ENCODE data around the gene MAST3.

The MAST3 gene

DNA sequence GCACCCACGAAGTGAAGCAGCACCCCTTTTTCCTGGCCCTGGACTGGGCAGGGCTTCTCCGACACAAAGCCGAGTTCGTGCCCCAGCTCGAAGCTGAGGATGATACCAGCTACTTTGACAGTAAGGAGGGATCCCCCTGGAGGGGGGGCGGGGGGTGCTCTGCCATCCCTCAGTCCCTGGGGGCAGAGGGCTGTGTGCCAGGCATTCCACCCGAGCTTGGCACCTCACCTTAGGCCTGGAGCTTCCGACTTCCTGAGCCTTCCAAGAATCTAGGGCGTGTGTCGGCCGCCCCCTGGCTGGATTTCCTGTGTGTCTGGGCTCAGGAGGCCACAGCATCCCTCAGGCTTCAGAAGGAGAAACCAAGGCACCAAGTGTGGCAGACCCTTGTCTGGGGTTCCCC, 39.7 kb downstream of the MAST3 start:
- no peak for DNase-seq (ENCODE audit: low read depth, low spot score)

DNA sequence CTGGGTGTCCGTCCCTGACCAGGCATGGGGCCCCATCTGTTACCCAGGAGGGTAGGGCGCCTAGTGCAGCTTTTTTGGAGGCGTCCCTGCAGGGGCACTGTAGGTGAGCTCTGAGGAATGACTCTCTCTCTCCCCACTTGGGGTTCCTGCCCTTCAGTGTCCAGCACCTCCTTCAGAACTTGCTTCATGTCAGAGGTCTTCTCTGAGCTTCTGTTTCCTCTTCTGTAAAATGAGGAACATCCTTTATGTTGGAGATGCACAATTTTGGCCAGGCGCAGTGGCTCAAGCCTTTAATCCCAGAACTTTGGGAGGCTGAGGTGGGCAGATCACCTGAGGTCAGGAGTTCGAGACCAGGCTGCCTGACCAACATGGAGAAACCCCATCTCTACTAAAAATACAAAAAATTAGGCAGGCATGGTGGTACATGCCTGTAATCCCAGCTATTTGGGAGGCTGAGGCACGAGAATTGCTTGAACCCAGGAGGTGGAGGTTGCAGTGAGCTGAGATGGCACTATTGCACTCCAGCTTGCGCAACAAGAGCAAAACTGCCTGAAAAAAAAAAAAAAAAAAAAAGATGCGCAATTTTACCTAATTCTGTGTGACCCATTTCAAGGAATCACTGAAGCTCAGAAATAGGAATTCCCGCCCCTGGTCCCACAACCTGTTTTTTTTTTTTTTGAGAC, 40.2 kb downstream of the MAST3 start:
- no peak for DNase-seq (ENCODE audit: low read depth, low spot score)

DNA sequence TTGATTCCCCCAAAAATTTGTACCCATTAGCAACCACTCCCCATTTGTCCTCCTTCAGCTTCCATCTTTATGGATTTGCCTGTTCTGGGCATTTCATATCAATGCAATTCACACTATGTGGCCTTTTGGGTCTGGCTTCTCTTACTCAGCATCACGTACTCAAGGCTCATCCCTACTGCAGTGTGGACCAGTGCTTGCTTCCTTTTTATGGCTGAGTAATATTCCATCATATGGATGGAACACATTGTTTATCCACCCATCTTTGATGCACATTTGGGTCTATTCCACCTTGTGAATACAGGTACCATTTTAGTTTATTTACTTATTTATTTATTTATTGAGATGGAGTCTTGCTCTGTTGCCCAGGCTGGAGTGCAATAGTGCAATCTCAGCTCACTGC, 42.9 kb downstream of the MAST3 start:
- no peak for DNase-seq (ENCODE audit: low read depth, low spot score)

DNA sequence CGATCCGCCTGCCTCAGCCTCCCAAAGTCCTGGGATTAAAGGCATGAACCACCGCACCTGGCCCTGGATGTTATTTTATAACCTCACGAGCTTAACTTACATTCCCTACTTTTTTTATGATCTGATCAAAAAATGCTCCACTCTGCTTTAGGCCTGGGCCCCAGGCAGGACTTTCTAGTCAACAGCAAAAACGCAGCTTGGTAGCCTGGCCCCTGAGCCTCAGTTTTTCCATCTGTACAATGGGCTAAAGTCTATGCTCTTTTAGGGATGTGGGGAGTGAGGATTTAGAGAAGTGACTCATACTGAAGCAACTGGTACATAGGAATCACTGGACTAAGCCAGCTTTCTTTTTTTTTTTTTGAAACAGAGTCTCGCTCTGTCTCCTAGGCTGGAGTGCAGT, 43.5 kb downstream of the MAST3 start:
- DNase-seq (ENCODE audit: low read depth, low spot score): no peak

DNA sequence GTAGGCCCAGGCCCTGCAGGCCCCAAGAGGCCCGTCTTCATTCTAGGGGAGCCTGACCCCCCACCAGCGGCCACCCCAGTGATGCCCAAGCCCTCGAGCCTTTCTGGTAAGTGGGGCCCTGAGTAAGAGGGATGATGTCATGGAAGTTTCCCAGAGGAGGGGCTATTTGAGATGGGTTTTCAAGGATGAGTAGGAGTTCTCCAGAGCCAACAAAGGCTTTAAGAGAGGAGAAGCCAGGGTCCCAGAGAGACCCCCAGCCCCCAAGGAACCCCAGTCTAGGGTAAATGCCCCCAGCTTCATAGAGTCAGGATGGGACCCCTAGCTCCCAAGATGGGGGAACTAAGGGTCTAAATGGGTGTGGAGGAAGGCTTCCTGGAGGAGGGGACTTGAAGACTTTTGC, 46.3 kb downstream of the MAST3 start:
- DNase-seq (ENCODE audit: low read depth, low spot score): no peak

DNA sequence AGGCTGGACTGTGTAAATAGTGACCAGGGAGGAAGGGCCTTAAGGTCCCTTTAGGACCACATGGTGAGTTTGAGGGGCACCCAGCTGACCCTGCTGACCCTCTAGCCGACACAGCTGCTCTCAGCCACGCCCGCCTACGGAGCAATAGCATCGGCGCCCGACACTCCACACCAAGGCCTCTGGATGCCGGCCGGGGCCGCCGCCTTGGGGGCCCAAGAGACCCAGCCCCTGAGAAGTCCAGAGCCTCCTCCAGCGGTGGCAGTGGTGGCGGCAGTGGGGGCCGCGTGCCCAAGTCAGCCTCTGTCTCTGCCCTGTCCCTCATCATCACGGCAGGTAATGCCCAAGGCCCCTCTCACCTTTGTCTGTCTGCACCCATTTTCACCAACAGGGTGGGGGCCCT, 46.8 kb downstream of the MAST3 start:
- no peak for DNase-seq (ENCODE audit: low read depth, low spot score)

DNA sequence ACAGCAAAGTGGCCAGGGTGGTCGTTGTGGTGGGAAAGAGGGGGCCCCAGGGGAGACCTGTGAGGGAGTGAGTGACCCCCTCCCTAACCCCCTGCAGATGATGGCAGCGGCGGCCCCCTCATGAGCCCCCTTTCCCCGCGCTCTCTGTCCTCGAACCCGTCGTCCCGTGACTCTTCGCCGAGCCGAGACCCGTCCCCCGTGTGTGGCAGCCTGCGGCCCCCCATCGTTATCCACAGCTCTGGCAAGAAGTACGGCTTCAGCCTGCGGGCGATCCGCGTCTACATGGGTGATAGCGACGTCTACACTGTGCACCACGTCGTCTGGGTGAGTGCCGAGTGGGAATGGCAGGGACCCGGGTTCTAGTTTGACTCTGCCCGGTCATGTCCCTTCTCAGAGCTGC, 47.3 kb downstream of the MAST3 start:
- DNase-seq (ENCODE audit: low read depth, low spot score): no peak

DNA sequence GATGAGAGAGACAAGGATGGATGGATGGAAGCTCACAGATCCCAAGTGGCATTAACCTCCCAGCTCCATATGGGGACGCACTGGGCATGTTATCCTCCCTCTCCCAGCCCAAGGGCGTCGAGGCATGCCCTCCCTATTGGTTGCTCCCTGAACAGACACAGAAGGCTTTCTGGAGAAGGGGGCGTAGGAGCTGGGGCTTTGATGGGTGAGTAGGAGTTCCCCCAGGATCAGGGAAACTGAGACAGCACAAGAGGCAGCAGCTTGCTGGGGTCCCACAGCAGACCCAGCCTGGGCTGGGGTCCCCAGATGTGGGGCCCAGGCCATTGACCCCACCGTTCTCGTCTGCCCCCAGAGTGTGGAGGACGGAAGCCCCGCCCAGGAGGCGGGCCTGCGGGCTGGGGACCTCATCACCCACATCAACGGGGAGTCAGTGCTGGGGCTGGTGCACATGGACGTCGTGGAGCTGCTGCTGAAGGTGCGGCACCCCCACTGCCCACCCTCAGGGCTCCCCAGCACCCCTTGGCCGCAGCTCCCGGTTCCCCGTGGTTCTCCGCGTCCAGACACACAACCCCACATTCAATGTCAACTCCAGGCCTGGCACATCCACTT, 47.9 kb downstream of the MAST3 start:
- no peak for DNase-seq (ENCODE audit: low read depth, low spot score)

DNA sequence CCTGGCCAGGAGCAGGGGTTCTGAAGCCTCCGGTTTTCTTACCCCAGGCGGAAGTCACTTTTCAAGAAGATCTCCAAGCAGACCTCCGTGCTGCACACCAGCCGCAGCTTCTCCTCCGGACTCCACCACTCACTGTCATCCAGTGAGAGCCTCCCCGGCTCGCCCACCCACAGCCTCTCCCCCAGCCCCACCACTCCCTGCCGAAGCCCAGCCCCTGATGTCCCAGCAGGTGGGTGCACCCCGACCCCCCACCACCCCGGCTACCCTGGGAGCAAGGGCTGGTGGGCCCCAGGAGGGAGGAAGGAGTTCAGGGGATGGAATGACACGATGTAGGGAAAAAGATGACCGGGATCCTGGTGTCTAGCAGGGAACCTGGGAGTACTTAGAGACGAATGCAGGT, 49.8 kb downstream of the MAST3 start:
- DNase-seq (ENCODE audit: low read depth, low spot score): no peak

DNA sequence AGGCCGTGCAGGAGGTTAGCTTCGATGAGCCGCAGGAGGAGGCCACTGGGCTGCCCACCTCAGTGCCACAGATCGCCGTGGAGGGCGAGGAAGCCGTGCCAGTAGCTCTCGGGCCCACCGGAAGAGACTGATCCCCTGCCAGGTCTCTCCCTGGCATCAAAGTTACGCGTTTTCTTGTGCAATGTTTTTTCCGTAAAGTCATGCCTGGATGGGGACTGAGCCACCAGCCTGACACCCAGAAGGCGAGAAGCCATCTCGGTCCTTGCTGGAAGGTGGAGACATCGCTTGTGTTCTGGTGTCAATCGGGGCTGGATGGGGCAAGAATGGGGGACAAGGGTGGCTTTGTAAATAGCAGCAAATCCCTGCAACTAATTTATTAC, 52.0 kb downstream of the MAST3 start:
- DNase-seq (ENCODE audit: low read depth, low spot score): no peak

DNA sequence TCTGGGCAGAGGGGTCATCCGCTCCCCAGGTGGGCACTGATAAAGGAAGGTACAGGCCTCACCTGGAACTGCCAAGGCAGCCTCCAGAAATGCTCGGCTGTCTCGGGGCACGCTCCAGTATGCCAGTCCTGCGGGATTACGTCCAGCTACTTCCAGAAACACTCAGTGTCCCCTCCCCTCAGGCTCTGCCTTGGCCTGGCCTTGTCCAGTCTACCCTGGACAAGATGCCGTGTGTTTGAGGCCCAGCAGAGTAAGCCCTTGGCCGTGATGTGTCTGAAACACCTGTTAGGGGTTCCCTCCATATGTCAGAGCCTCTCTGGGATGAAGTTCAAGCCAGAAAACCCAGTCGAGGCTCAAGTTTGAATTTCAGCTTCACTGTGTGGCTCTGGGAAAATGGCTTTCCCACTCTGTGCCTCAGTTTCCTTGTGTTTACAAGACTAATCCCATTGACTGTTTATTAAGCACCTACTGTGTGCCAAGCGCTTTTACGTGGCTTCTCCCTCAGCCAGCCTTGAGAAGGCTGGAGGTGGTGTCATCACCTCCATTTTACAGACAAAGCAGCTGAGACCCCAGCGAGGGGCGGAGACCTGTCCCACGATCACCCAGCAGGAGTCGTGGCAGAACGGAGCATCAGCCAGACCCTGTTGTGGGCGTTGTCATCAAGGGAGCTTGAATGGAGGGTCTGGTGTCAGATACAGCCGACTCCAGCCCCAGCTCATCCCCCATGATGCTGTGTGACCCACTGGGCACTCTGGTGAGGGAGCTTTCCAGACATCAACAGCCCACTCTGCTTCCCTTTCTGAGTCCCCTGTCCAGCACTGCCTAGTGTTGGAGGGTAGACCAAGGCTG, 53.4 kb downstream of the MAST3 start:
- no peak for DNase-seq (ENCODE audit: low read depth, low spot score)

DNA sequence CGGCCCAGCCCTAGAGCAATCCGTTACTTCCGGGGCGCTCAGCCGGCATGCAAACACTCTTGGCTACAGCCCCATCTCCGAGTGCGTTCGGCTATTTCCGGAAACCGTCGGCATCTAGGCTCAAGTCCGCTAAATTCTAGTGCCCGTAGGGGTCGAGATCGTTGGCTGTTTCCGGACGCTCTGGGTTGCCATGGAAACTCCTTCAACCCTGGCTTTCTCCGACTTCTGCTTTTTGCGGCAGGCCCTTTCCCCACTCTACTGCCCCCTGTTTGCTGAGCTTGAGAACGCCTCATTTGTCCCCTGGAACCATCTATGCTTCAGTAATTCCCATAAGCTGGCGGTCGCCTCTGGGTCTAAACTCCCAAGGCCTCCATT, 54.9 kb downstream of the MAST3 start:
- DNase-seq (ENCODE audit: low read depth, low spot score): peak; percentile 98

DNA sequence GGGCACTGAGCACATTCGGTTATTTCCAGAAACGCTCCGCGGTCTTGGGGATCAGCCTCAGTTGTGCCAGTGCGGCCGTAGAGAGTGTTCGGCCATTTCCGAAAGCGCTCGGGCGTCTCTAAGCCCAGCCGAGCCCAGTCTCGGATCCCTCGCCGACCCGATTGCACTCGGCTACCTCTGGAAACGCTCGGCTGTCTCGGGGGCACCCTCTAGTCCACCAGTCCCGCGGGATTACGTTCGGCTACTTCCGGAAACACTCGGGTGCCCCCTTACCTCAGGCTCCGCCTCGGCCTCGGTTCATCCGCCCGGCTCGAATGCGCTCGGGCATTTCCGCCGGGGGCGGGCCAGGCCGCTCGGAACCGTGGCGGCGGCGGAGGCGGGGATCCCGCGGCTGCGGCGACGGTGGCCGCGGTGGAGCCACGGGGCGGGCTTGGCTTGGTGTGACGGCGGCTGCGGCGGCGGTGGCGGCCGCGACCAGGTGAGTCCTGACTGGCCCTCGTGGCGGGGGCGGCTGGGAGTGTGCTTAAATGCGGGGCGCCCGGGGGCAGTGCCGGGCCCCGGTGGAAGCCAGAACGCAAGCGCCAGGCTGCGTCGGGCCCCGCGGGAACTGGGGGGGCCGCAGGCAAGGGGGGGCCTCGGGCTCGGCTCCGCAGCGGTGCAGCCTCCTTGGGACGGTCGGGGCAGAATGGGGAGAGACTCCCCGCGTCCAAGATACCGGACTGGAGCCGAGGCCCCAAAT, 55.4 kb downstream of the MAST3 start, which contains the start of gene PIK3R2:
TSS of gene PIK3R2 (plus strand) at position 347 of the 739 bp plus-strand sequence. CDS start 2,717 bp downstream, outside the sequence.
- DNase-seq (ENCODE audit: low read depth, low spot score): peak; percentile 100

DNA sequence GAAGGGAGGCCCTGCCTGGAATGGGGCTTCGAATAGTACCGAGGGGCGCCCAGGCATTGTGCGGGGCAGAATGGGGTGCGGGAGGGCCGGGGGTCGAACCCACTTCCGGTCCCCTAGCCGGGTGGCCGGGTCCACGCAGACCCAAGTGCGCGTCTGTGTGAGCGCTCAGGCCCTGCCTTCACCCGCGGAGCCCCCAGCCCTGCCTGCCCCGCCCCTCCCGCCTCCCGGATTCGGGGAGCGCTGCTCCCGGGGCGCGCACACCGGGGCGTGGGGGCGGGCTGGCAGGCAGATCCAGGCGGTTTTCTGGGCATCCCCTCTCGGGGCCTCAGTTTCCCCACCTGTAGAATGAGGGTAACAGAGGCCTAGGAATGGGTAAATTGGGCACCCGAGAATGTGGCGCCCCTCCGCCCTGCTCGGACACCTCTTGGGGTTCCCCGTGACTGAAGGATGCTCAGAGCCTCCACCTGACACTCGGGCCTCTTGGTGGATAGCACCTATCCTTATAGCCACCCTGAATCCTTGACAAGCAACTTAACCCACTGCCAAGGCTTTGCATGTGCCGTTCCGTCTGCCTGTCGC, 56.1 kb downstream of the MAST3 start:
- DNase-seq (ENCODE audit: low read depth, low spot score): no peak

DNA sequence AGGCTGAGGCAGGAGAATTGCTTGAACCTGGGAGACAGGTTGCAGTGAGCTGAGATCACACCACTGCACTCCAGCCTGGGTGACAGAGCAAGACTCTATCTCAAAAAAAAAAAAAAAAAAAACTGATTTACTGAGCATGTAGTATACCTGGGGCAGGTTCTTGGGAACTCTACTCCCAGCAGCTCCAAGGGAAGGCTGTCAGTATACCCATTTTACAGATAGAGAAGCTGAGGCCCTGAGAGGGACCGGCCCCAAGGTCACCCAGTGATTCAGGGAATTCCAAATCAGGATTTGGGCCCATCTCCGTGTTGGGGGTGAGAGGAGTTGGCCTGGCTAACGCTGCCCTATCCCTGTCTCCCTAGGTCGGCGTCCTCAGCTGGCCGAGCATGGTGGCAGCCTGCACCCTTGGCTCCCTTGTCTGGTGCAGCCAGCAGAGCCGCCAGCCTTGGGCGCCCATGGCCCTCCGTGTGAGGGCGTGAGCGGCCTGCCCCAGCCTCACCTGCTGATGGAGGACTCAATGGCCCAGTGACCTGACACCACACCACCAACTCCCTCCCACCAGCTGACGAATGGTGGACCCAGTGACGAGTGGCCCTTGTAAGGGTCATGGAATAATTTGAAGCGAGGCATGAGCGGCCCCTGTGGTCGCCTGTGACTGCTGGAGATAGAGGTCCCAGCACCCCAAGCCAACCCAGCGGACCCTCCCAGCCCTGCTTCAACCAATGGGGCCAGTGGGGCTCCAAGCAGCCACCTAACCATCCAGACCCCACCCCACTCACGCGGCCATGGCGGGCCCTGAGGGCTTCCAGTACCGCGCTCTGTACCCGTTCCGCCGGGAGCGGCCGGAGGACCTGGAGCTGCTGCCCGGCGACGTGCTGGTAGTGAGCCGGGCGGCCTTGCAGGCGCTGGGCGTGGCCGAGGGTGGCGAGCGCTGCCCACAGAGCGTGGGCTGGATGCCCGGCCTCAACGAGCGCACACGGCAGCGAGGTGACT, 57.8 kb downstream of the MAST3 start:
- no peak for DNase-seq (ENCODE audit: low read depth, low spot score)

DNA sequence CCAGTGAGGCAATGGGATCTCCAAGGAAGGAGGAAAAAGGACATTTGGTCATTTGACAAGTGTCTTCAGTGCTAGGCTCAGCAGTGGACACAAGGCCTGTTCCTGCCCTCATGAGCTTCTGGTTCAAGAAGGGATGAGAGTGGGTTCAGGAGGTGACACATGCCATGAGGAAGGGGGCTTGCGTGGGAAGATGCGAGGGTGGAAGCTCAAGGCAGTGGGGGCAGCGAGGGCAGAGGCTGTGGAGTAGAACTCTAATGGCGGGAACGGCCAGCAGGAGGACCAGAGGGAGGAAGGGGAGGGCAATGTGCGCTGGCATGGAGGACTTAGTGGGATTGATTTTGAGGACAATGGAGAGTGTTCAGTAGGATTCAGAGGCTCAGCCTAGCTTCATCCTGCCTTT, 58.7 kb downstream of the MAST3 start:
- no peak for DNase-seq (ENCODE audit: low read depth, low spot score)

DNA sequence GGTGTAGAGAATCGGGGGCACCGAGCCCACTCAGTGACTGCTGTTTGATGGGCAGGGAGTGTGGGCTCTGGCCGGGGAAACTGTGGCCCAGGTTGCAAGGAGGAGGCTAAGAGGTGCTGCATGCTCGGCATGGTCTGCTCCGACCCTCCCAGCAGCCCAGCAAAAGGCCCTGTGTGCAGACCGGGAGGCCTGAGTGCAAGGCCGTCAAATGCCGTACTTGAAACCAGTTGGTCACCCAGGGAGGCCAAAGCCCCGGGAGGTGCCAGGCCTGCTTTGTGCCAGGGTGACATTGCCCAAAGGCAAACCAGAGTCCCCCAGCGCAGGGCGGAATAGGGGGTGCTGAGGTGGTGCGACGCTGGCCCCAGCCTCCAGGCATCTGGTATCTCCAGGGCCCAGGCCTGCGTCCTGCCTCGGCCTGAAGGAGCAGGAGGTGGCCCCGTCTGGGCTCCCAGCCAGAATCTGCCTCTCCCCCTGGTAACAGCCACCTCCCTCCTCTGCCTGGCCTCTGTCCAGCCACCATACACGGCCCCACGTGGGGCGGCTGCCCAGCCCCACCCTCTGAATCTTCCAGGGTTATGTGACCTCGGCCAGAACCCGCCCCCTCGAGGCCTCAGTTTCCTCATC, 59.4 kb downstream of the MAST3 start:
- DNase-seq (ENCODE audit: low read depth, low spot score): peak; percentile 96

DNA sequence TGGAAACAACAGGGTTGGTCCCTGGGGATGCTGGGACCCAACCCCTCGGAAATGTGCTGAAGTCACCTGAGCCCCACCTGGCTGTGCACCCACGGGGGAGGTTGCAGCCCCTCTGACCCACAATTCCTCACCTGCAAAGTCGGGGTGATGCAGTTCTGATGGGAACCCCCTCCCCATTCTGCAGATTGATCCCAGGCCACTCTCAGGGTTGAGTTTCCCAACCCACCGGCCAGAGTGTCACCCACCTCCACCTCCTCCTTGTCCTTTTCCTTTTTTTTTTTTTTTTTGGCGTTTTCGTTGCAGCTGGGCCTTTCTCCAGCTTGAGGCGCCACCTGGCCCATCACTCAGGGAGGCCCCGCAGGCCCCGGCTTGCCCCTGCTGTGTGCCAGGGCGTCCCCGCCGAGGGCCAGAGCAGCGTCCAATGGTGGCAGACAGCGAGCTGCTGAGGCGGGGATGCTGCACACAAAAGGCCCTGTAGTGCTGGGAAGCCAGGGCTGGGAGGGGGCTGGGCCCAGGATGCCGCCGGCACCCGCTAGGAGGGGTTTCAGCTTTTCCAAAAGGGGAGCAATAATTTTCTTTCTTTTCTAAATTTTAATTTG, 60.0 kb downstream of the MAST3 start:
- peak; percentile 83 for DNase-seq (ENCODE audit: low read depth, low spot score)

DNA sequence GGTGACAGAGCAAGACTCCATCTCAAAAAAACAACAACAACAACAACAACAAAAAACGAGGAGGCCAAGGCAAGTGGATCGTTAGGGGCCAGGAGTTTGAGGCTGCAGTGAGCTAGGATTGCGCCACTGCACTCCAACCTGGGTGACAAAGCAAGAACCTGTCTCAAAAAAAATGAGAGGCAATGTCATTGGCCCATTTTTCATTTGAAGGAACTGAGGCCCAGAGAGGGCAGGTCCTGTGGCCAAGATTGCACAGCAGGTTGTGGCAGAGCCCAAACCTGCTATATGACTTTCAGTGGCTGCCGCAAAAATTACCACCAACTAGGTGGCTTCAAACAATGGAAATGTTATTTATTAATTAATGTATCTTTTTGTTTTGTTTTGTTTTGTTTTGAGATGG, 60.9 kb downstream of the MAST3 start:
- DNase-seq (ENCODE audit: low read depth, low spot score): no peak
